WTC11 (cell line): ENCODE results near the gene PDF. TPM values are rescaled to one million over a fixed set of nuclear protein-coding genes. Genes with fewer than 3 reads are reported as not detected.

ENCODE experiments used
- ATAC-seq: fragments of 200-7000 bp; cut with Tn5 transposase; 2 replicates; pipeline ENCODE4 v1.10.0; 2021; ENCODE audit warnings: mild to moderate bottlenecking, moderate library complexity
- CTCF ChIA-PET: fragments of 300-600 bp; sonication (Branson Sonifier 250); formaldehyde crosslinking; loops from one replicate; lab custom pipeline; 2021; ENCODE audit warnings: antibody characterized with exemption; lab: Charles Lee
- POLR2A ChIA-PET: fragments of 350-600 bp; sonication (Branson Sonifier 250); formaldehyde crosslinking; loops from one replicate; lab custom pipeline; 2021; ENCODE audit warnings: antibody characterized with exemption; lab: Charles Lee
- DNase-seq: peaks from one replicate; pipeline ENCODE4 v3.0.0; 2021; ENCODE audit warnings: low spot score
- H3K27ac Mint-ChIP-seq: 2 replicates; pipeline ENCODE4 v1.8.0; 2021; ENCODE audit warnings: mixed read lengths
- H3K27me3 Mint-ChIP-seq: 2 replicates; pipeline ENCODE4 v1.8.0; 2021; ENCODE audit warnings: low read depth, mild to moderate bottlenecking, moderate library complexity, mixed read lengths
- H3K36me3 Mint-ChIP-seq: 2 replicates; pipeline ENCODE4 v1.8.0; 2021; ENCODE audit warnings: mixed read lengths
- H3K4me1 Mint-ChIP-seq: 2 replicates; pipeline ENCODE4 v1.8.0; 2022; ENCODE audit warnings: mixed read lengths
- H3K4me3 Mint-ChIP-seq: 2 replicates; pipeline ENCODE4 v1.8.0; 2021; ENCODE audit warnings: mild to moderate bottlenecking, moderate library complexity, mixed read lengths
- H3K9me3 Mint-ChIP-seq: 2 replicates; pipeline ENCODE4 v1.8.0; 2021; ENCODE audit warnings: mixed read lengths
- IRF2 ChIP-seq: sonication (generic); formaldehyde crosslinking; IDR thresholded peaks from 2 replicates; pipeline ENCODE4 v1.8.0; 2022; ENCODE audit warnings: low read depth, missing genetic modification reagents, borderline replicate concordance
- JAZF1 ChIP-seq: fragments of 250-450 bp; sonication (Bioruptor Pico); IDR thresholded peaks from 2 replicates; pipeline ENCODE4 v1.9.0; 2021; ENCODE audit warnings: moderate library complexity, mild to moderate bottlenecking, inconsistent platforms
- MXD4 ChIP-seq: fragments of 250-450 bp; sonication (Bioruptor Pico); IDR thresholded peaks from 2 replicates; pipeline ENCODE4 v1.8.0; 2021; ENCODE audit warnings: mild to moderate bottlenecking, moderate library complexity, borderline replicate concordance
- NFATC4 ChIP-seq: fragments of 250-450 bp; sonication (Bioruptor Pico); IDR thresholded peaks from 2 replicates; pipeline ENCODE4 v1.9.0; 2021; ENCODE audit warnings: mild to moderate bottlenecking
- NR1H2 ChIP-seq: sonication (generic); formaldehyde crosslinking; IDR thresholded peaks from 2 replicates; pipeline ENCODE4 v1.9.0; 2021; ENCODE audit warnings: mild to moderate bottlenecking, moderate library complexity, missing genetic modification reagents
- NR3C1 ChIP-seq: sonication (generic); formaldehyde crosslinking; conservative IDR thresholded peaks from 2 replicates; pipeline ENCODE4 v1.8.1; 2023; ENCODE audit warnings: low read depth, mild to moderate bottlenecking, missing genetic modification reagents
- RELA ChIP-seq: sonication (generic); formaldehyde crosslinking; IDR thresholded peaks from 2 replicates; pipeline ENCODE4 v1.8.1; 2022; ENCODE audit warnings: missing genetic modification reagents, mild to moderate bottlenecking, borderline replicate concordance
- ZNF121 ChIP-seq: sonication (generic); formaldehyde crosslinking; IDR thresholded peaks from 2 replicates; pipeline ENCODE4 v1.8.0; 2023; ENCODE audit warnings: missing genetic modification reagents
- ZNF219 ChIP-seq: sonication (generic); formaldehyde crosslinking; IDR thresholded peaks from 2 replicates; pipeline ENCODE4 v1.8.0; 2023; ENCODE audit warnings: missing genetic modification reagents, mild to moderate bottlenecking, borderline replicate concordance
- ZNF263 ChIP-seq: sonication (generic); formaldehyde crosslinking; IDR thresholded peaks from 2 replicates; pipeline ENCODE4 v1.8.1; 2022; ENCODE audit warnings: low read depth, mild to moderate bottlenecking, moderate library complexity, missing genetic modification reagents
- ZNF317 ChIP-seq: sonication (generic); formaldehyde crosslinking; IDR thresholded peaks from 2 replicates; pipeline ENCODE4 v1.8.1; 2023; ENCODE audit warnings: low read depth, mild to moderate bottlenecking, moderate library complexity, missing genetic modification reagents, borderline replicate concordance
- total RNA-seq: library from RNA; stranded (reverse); gene quantifications from 3 replicates; pipeline ENCODE4 v1.2.3, GENCODE V29; 2021
- TF ChIP-seq, protein P1 (sequence below): fragments of 250-450 bp; sonication (Bioruptor Pico); conservative IDR thresholded peaks from 2 replicates; pipeline ENCODE4 v1.9.0; 2021; ENCODE audit warnings: mild to moderate bottlenecking
- TF ChIP-seq, protein P2 (sequence below): sonication (generic); formaldehyde crosslinking; IDR thresholded peaks from 2 replicates; pipeline ENCODE4 v1.8.0; 2022; ENCODE audit warnings: mild to moderate bottlenecking, missing genetic modification reagents
- TF ChIP-seq, protein P3 (sequence below): fragments of 250-450 bp; sonication (Bioruptor Pico); IDR thresholded peaks from 2 replicates; pipeline ENCODE4 v1.9.0; 2021; ENCODE audit warnings: mild to moderate bottlenecking
- TF ChIP-seq, protein P4 (sequence below): sonication (generic); formaldehyde crosslinking; IDR thresholded peaks from 2 replicates; pipeline ENCODE4 v1.8.1; 2022; ENCODE audit warnings: low read depth, missing genetic modification reagents, borderline replicate concordance
- TF ChIP-seq, protein P5 (sequence below): sonication (generic); formaldehyde crosslinking; IDR thresholded peaks from 2 replicates; pipeline ENCODE4 v1.8.1; 2023; ENCODE audit warnings: mild to moderate bottlenecking, missing genetic modification reagents
- TF ChIP-seq, protein P6 (sequence below): fragments of 250-450 bp; sonication (Bioruptor Pico); IDR thresholded peaks from 2 replicates; pipeline ENCODE4 v1.9.0; 2021; ENCODE audit warnings: mild to moderate bottlenecking

PDF gene
- total RNA-seq, 1 experiment from 2014 or later, result 28.2 TPM

DNA sequence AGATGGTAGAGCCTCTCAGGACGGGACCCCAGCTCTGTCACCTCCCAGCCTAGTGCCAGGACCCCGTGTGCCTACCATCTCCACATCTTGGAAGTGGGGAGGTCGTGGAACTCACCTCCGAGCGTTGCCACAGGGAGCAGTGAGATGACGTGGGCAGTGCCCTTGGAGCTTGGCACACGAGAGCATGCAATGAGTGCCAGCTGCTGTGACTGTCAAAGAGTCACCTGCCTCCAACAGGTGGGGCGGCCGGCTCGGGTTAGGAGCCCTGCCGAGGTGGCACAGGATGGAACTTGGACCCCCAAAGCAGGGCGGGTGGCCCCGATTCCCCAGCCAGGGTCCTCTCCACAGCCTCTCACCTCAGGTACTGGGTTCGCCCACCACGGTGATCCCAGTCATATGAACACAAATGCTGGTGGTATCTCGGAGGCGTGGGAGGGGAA, 13.8 kb downstream of the PDF start:
- ATAC-seq (no peak), DNase-seq (no peak)
- no peaks in the 10 kb centered on the region for H3K27me3 Mint-ChIP-seq
- POLR2A ChIA-PET, result interaction anchor here (1.1 kb wide), 1 partner anchor 13 kb away, joined by 3 read pairs; no protein-coding TSS in a partner anchor
- TF ChIP-seq, protein P1, sequence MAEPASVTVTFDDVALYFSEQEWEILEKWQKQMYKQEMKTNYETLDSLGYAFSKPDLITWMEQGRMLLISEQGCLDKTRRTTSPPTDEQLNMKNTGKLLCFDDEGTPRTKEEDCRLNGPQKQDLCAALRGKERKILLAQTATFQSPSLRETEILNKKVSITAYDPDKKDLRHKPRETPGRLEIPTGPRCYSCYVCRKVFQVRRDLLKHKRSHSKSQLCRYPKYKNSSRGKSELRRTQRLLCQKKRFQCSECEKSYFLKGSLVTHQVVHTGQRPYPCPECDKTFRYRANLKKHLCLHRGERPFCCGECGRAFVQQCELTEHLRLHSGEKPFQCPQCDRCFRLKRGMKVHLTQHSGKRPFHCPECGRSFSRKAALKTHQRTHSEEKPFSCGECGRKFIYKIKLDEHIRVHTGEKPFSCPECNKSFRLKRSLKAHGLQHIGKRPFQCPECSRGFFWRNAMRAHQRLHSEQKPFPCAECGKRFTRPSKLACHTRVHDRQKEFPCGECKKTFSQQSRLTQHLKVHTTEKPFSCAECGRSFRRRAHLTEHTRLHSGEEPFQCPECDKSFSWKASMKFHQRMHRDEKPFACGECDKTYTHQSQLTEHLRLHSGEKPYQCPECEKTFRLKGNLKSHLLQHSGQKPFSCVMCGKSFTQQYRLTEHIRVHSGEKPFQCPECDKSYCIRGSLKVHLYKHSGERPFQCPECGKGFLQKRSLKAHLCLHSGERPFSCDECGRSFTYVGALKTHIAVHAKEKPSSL (CRISPR knock-in tag), result no peak
- TF ChIP-seq RELA (no peak), ZNF121 (CRISPR knock-in tag) (no peak), IRF2 (CRISPR knock-in tag) (no peak)
- H3K9me3 Mint-ChIP-seq, result no peaks in the 10 kb centered on the region
- no peak overlapping the region for H3K27ac Mint-ChIP-seq
- CTCF ChIA-PET, result no interaction called here
- H3K4me3 Mint-ChIP-seq, result no peak overlapping the region
- peaks cover 5% of the 10 kb centered on the region for H3K4me1 Mint-ChIP-seq
- peaks cover 41% of the 10 kb centered on the region for H3K36me3 Mint-ChIP-seq

DNA sequence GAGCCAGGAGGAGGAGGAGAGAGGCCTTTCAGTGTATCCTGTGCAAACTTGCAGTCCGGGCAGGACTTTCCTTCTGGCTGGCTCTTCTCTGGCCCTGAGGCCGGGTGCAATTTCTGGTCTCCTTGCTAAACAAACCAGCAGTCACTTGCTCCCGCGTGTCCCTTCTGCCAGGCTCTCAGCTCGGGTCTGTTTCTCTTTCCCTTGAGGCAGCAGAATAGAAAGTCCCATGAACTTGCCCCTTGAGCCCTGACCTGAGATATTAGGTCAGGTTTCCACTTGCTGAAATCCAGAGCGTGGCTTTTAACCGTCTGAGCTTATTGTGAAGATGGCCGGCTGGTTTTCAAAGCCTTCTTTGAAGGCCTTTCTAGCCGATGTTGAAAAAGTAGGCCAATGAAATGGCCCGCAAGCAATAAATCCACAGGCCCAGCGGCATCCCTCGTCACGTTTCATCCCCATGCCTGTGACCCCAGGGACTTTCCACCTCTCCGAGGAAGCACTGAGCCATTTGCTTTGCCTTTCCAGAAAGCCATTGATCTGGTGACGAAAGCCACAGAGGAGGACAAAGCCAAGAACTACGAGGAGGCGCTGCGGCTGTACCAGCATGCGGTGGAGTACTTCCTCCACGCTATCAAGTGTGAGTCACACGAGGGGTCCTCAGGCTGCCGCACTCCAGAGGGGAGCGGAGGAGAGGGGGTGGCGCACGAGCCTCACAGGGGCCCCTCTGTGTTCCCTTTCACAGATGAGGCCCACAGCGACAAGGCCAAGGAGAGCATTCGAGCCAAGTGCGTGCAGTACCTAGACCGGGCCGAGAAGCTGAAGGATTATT, 14.7 kb downstream of the PDF start:
- Mint-ChIP-seq H3K9me3 (no peaks in the 10 kb centered on the region), H3K27me3 (no peaks in the 10 kb centered on the region), H3K4me1 (peaks cover 5% of the 10 kb centered on the region), H3K4me3 (no peak overlapping the region), H3K27ac (0 out of 2 replicates have a peak overlapping the region, but pooled peaks have one; percentile 41), H3K36me3 (peaks cover 33% of the 10 kb centered on the region)
- ATAC-seq (no peak), DNase-seq (no peak)
- TF ChIP-seq, protein P2, sequence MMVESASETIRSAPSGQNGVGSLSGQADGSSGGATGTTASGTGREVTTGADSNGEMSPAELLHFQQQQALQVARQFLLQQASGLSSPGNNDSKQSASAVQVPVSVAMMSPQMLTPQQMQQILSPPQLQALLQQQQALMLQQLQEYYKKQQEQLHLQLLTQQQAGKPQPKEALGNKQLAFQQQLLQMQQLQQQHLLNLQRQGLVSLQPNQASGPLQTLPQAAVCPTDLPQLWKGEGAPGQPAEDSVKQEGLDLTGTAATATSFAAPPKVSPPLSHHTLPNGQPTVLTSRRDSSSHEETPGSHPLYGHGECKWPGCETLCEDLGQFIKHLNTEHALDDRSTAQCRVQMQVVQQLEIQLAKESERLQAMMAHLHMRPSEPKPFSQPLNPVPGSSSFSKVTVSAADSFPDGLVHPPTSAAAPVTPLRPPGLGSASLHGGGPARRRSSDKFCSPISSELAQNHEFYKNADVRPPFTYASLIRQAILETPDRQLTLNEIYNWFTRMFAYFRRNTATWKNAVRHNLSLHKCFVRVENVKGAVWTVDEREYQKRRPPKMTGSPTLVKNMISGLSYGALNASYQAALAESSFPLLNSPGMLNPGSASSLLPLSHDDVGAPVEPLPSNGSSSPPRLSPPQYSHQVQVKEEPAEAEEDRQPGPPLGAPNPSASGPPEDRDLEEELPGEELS (CRISPR knock-in tag), result no peak
- TF ChIP-seq RELA (no peak), MXD4 (no peak), ZNF219 (CRISPR knock-in tag) (no peak), NR1H2 (CRISPR knock-in tag) (no peak), ZNF263 (CRISPR knock-in tag) (no peak), JAZF1 (CRISPR knock-in tag) (no peak), NR3C1 (CRISPR knock-in tag) (no peak), ZNF317 (no peak), NFATC4 (CRISPR knock-in tag) (no peak)
- TF ChIP-seq, protein P3, sequence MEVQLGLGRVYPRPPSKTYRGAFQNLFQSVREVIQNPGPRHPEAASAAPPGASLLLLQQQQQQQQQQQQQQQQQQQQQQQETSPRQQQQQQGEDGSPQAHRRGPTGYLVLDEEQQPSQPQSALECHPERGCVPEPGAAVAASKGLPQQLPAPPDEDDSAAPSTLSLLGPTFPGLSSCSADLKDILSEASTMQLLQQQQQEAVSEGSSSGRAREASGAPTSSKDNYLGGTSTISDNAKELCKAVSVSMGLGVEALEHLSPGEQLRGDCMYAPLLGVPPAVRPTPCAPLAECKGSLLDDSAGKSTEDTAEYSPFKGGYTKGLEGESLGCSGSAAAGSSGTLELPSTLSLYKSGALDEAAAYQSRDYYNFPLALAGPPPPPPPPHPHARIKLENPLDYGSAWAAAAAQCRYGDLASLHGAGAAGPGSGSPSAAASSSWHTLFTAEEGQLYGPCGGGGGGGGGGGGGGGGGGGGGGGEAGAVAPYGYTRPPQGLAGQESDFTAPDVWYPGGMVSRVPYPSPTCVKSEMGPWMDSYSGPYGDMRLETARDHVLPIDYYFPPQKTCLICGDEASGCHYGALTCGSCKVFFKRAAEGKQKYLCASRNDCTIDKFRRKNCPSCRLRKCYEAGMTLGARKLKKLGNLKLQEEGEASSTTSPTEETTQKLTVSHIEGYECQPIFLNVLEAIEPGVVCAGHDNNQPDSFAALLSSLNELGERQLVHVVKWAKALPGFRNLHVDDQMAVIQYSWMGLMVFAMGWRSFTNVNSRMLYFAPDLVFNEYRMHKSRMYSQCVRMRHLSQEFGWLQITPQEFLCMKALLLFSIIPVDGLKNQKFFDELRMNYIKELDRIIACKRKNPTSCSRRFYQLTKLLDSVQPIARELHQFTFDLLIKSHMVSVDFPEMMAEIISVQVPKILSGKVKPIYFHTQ (CRISPR knock-in tag), result no peak
- TF ChIP-seq, protein P4, sequence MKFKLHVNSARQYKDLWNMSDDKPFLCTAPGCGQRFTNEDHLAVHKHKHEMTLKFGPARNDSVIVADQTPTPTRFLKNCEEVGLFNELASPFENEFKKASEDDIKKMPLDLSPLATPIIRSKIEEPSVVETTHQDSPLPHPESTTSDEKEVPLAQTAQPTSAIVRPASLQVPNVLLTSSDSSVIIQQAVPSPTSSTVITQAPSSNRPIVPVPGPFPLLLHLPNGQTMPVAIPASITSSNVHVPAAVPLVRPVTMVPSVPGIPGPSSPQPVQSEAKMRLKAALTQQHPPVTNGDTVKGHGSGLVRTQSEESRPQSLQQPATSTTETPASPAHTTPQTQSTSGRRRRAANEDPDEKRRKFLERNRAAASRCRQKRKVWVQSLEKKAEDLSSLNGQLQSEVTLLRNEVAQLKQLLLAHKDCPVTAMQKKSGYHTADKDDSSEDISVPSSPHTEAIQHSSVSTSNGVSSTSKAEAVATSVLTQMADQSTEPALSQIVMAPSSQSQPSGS (CRISPR knock-in tag), result no peak
- TF ChIP-seq, protein P5, sequence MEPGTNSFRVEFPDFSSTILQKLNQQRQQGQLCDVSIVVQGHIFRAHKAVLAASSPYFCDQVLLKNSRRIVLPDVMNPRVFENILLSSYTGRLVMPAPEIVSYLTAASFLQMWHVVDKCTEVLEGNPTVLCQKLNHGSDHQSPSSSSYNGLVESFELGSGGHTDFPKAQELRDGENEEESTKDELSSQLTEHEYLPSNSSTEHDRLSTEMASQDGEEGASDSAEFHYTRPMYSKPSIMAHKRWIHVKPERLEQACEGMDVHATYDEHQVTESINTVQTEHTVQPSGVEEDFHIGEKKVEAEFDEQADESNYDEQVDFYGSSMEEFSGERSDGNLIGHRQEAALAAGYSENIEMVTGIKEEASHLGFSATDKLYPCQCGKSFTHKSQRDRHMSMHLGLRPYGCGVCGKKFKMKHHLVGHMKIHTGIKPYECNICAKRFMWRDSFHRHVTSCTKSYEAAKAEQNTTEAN (CRISPR knock-in tag), result no peak
- TF ChIP-seq, protein P6, sequence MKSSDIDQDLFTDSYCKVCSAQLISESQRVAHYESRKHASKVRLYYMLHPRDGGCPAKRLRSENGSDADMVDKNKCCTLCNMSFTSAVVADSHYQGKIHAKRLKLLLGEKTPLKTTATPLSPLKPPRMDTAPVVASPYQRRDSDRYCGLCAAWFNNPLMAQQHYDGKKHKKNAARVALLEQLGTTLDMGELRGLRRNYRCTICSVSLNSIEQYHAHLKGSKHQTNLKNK, result no peak
- ChIA-PET POLR2A (interaction anchor here (1.1 kb wide), 1 partner anchor 14 kb away, joined by 3 read pairs; no protein-coding TSS in a partner anchor), CTCF (no interaction called here)
